Dermis lymphatic vessel endothelial cell (primary cell): ENCODE data around the gene SPRED3. TPM values are rescaled to one million over a fixed set of nuclear protein-coding genes. Genes with fewer than 3 reads are reported as not detected.

Experiments used
- total RNA-seq: library from RNA; depleted of rRNA; stranded (reverse); fragments of >200 nt; gene quantifications from 2 replicates; pipeline ENCODE4 v1.2.1, GENCODE V29; 2014

SPRED3 gene
- total RNA-seq, result 0.22 and 0.26 TPM in 2 replicates

DNA sequence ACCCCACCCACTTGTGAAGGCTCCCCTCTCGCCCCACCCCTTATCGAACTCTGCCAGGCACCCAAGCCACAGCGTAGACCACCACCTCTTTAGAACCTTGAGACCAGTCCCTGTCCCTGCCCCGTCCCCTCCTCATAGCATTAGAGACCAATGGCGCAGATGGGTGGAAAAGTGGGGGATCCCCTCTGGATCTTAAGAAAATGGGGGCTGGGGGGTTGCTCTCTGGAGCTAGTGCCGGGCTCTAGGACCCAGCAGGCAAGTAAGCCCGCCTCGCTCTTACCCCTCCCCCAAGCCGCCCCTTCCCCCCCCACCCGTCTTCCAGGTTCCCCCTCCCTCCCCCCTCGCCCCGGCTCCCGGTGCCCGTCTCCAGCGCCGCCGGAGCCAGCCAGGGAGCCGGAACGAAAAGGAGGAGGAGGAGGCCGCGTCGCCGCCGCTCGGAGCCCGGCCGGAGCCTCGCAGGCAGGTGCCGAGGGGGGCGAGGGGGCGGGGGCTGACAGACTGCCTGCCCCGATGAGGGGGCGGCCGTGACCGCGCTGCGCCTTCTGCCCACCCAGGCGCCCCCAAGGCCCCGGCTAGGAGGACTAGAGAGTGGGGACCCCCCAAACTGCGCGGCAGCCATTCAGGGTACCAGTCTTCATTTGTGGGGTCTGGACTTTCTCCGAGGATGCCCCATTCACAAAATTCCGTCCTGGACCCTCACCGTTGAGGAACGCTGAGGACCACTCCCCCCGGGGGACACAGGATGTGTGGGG lies at the start of gene SPRED3:
Gene SPRED3, plus strand, starts transcription at position 349 of the 752 bp plus-strand sequence. CDS start 1,606 bp downstream, outside the sequence.

DNA sequence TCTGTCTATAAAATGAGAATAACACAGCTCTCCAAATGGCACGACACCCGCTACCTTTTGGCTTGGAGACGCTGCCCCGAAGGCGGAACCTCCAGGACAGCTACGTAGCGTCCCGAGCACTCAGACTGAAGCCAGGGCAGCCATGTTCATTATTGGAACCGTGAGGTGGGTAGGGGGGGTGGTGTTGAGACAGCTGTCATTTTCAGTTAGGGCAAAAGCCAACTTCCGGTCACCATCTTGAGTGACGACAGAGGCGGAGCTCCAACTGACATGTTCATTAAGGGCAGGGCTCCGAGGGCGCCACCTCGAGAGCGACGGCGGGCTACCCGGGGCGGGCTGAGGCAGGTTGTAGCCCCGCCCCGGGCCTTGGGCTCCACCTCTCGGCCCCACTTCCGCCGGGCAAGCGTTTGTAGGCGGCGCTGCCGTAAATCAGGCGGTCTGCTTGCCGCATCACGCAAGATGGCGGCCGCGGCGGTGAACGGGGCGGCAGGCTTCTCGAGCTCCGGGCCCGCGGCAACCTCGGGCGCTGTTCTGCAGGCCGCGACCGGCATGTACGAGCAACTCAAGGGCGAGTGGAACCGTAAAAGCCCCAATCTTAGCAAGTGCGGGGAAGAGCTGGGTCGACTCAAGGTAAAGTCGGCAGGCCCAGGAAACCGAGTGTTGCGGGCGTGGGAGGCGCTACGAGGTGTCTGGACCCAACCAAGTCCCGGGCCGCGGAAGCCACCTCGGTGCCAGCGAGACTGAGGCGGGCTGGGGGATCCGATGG lies 14.0 kb upstream of the SPRED3 start, which contains the start of gene PSMD8:
Gene PSMD8, plus strand, starts transcription at position 240 of the 766 bp plus-strand sequence. Its CDS starts 31 bp downstream, at position 271.

DNA sequence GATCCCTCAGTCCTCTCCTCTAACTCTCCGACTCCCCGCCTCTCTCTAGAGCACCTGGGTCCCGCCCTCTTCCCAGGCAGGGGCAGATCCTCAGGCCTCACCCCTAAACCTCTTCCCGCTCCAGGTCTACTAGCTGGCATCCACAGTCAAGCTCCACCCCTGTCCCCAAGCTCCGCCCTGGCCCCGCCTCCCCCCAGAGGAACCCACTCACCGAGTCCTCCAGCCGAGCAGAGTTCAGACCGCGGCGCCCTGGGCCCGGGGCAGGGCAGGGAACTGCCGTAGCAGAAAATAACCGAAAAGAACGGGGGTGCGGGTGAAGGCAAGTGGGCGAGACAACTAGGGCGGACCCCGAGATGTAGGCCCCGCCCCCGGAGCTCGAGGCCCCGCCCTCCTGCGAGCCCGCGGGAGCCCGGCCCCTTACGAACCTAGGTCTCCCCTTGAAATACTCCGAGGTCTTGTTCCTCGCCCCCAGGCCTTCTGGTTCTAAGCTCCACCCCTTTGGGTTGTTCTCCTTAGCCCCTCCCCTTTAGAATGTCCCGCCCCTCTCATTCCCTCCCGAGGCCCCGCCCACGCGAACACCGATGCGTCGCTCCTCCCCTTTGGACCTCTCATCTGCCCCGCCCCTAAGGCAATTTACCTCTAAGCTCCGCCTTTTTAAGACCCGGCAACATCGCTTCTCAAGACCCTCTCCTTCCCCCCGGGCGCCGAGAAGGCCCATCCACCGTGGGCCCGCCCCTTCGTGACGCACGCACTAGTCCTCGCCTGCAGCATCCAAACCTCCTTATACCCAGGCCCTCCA lies 748 bp upstream of the SPRED3 start, which contains the start of gene GGN:
Gene GGN, minus strand, starts transcription at position 485 of the 799 bp plus-strand sequence. CDS start 773 bp downstream, outside the sequence.

DNA sequence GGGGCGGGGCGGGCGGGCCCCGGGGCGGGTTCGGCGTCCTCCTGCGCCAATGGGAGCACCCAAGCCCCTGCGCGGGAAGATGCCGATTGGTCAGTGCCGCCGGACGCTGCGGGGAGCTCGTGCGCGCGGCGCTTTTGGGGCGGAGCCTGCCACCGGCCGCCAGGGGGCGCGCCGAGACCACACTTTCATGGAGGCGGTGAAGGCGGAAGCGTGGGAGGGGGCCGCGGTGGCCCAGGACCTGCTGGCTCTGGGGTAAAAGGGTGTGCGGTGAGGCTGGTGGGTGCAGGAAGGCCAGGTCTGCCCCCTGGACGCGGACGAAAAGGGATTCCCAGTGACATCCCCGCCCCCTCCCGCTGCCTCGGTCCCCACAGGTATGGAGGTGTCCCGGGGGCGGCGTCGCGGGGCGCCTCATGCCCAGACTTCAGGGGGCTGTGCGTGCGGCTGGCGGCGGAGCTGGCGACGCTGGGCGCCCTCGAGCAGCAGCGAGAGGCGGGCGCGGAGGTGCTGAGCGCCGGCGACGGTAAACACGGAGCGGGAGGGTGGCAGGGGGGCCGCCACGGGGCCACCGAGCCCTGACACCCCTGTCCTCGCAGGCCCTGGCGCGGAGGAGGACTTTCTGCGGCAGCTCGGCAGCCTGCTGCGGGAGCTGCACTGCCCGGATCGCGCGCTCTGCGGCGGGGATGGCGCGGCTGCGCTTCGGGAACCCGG lies 14.6 kb downstream of the SPRED3 start, which contains the start of gene FAM98C:
Gene FAM98C, plus strand, starts transcription at position 127 of the 708 bp plus-strand sequence. Its CDS starts 61 bp downstream, at position 188.

GRCh38 chr19:38425810-38426466 lies 37.4 kb downstream of the SPRED3 start, which contains the start of gene RASGRP4:
Gene RASGRP4, minus strand, starts transcription at chr19:38426219. Its CDS starts 128 bp downstream, at chr19:38426091.

DNA sequence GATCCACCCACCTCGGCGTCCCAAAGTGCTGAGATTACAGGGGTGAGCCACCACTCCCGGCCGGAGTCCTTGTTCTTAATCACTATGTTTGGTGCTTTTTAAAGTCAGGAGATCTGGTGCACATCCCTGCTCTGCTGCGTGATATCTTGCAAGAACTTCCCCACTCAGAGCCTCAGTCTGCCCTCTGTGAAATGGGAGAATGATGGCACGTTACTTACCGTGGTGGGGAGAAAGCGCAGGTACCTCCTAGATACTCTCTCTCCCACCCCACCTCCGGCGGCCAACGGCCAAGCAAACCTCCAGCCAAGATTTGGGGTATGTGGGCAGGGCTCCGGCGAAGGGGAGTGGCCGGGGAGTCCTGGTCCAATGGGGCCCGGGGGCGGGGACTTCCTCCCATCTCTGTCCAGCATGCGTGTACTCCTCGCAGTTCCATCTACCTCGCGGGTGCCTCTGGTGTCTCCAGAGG lies 44.8 kb downstream of the SPRED3 start, which contains the start of gene RYR1:
Gene RYR1, plus strand, starts transcription at position 424 of the 466 bp plus-strand sequence. CDS start 139 bp downstream, outside the sequence.

Other genes with a start within 250 kb of the SPRED3 start
- under 0.01 and 0.09 TPM in 2 replicates for gene DPF1, start 164.5 kb upstream of the SPRED3 start, total RNA-seq
- gene PPP1R14A, start 132.3 kb upstream of the SPRED3 start, total RNA-seq, result 1.0 and 4.7 TPM in 2 replicates
- 14.5 and 52.2 TPM in 2 replicates for gene SPINT2, start 124.1 kb upstream of the SPRED3 start, total RNA-seq
- gene C19orf33, start 84.4 kb upstream of the SPRED3 start, total RNA-seq, result 3.1 and 7.9 TPM in 2 replicates
- 36.3 and 47.9 TPM in 2 replicates for gene YIF1B, start 72.8 kb upstream of the SPRED3 start, total RNA-seq
- 4.1 and 6.2 TPM in 2 replicates for gene KCNK6, start 68.9 kb upstream of the SPRED3 start, total RNA-seq
- gene CATSPERG, start 52.9 kb upstream of the SPRED3 start, total RNA-seq, result 1.5 TPM in 2 replicates
- 197 and 198 TPM in 2 replicates for gene PSMD8, start 14.1 kb upstream of the SPRED3 start, total RNA-seq
- 0.11 TPM in 1 of 2 replicates, not detected in the other for gene GGN, start 663 bp upstream of the SPRED3 start, total RNA-seq
- 4.8 and 6.9 TPM in 2 replicates for gene FAM98C, start 14.4 kb downstream of the SPRED3 start, total RNA-seq
- not detected in 2 replicates for gene RASGRP4, start 37.5 kb downstream of the SPRED3 start, total RNA-seq
- under 0.01 and 0.11 TPM in 2 replicates for gene RYR1, start 45.0 kb downstream of the SPRED3 start, total RNA-seq
- gene MAP4K1, start 229.3 kb downstream of the SPRED3 start, total RNA-seq, result 0.65 TPM in 1 of 2 replicates, not detected in the other
- gene EIF3K, start 230.5 kb downstream of the SPRED3 start, total RNA-seq, result 379 and 458 TPM in 2 replicates